ENCODE data around the gene GRID2.

The GRID2 gene

DNA sequence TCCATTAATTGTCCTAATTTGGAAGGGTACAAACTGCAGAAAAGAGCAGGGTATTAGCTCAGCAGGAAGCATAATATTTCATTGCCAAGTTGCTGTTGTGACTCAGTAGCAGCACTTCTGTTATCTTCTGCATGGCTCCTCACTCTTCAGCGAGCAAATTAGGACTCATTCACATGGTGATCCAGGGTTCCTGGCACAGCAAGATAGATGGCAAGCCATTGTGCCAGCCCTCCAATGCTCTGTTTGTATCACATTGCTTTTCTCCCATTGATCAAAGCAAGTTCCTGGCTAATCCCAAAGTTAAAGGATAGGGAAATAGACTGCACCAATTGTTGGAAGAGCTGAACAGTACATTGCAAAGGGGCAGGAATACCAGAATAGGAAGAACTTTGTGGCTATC lies 1142.3 kb downstream of the GRID2 start:
- TF ChIP-seq, protein P1, sequence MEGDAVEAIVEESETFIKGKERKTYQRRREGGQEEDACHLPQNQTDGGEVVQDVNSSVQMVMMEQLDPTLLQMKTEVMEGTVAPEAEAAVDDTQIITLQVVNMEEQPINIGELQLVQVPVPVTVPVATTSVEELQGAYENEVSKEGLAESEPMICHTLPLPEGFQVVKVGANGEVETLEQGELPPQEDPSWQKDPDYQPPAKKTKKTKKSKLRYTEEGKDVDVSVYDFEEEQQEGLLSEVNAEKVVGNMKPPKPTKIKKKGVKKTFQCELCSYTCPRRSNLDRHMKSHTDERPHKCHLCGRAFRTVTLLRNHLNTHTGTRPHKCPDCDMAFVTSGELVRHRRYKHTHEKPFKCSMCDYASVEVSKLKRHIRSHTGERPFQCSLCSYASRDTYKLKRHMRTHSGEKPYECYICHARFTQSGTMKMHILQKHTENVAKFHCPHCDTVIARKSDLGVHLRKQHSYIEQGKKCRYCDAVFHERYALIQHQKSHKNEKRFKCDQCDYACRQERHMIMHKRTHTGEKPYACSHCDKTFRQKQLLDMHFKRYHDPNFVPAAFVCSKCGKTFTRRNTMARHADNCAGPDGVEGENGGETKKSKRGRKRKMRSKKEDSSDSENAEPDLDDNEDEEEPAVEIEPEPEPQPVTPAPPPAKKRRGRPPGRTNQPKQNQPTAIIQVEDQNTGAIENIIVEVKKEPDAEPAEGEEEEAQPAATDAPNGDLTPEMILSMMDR (IDR thresholded peaks at IDR 0.05), result no peak

DNA sequence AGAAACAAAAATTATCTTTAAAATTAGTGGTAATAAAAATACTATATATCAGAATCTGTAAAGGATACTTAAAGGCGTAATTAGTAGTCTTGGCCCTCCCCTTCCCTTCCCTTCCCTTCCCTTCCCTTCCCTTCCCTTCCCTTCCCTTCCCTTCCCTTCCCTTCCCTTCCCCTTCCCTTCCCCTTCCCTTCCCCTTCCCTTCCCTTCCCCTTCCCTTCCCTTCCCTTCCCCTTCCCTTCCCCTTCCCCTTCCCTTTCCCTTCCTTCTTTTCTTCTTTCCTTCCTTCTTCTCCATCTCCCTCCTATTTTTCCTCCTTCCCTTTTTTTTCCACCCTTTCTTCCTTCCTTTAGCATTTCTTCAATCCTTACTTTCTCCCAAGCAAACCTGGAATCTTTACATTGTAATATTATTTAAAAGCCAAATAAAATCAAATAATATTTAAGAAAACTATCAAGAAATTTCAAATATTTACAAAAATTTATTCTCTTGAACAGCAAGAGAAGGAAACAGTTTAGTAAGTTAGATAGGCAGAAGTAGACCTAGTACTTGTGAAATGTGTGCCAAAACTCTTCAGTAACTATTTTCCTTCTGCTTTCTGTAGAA lies 1145.0 kb downstream of the GRID2 start:
- TF ChIP-seq, protein P1 (IDR thresholded peaks at IDR 0.05), result no peak

DNA sequence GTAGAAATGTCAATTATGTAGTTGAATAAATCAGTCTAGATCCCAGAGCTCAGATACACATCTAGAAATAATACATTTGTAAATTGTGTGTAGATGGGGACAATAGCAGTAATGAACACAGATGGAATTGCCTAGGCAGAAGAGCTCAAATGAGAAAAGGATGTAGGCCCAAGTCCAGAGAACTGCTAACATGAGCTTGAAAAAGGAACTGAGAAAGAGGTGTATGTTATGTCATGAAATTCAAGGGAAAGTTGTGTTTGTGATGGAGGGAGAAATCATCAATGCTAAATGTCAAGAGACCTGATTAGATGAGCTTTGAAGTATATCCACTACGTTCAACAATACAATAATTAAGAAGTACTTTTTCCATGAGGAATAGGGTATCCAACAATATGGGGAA lies 1148.2 kb downstream of the GRID2 start:
- TF ChIP-seq, protein P1 (IDR thresholded peaks at IDR 0.05), result no peak

DNA sequence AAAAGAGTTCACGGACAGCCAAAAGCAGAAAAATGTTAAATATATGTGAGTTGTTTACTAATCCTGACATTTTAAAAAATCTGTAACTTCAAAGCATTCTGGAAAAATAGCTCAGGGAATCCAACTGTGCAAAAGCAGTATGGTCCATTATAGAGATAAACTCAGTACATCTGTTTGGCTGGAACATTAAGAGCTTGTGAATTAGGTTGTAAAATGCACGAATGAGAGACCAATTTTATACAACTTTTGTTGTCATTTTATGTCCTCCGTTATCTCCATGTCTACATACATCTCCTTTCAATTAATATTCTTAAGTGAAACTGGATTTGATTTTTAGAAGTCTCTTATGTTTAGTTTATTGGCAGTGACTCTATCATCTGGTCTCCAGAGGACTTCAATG lies 1157.8 kb downstream of the GRID2 start:
- TF ChIP-seq, protein P1 (IDR thresholded peaks at IDR 0.05), result no peak

DNA sequence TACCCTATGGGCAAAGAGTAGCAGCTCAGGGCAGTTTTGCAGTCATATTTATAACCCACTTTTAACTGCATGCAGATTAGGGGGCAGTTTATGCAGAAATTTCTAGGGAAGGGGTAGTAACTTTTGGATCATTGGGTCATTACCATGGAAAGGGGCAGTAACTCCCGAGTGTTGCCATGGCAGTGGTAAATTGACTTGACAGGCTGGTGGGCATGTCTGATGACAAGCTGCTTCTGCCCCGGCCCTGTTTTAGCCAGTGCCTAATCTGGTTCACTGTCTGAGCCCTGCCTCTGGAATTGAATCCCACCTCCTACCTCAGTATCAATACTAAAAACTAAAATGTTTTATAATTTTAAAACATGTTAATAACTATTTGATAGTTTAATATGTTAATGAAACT lies 1162.7 kb downstream of the GRID2 start:
- TF ChIP-seq, protein P1 (IDR thresholded peaks at IDR 0.05), result no peak

DNA sequence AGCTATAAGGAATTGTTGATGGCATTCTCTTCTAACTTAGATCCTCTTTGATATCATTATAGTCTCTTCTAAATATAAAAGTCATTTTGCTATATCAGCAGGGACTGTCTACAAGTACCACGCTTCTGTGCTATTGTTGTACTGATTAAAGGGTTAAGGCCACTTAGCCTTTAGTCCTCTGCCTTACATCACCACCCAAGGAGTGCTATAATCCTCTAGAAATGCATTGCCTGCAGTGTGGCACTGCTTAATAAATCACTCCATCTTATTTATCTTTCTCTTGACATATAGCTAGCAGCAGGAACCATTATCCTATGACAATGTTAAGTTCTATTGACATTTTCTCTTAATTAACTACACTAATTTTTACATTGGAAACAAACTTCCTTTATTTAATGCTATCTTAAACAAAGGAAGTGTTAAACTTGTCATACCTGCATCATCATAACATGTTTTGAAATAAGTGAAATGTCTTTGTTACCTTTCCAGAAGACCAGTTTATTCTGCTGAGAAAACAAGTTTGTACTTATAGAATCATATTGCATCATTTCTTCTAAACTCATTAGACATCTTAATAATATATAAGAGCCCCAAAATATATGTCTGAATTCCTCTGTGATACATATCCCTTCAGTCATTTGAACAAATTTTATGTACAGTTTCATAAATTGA lies 1163.9 kb downstream of the GRID2 start:
- TF ChIP-seq, protein P1 (IDR thresholded peaks at IDR 0.05), result no peak

DNA sequence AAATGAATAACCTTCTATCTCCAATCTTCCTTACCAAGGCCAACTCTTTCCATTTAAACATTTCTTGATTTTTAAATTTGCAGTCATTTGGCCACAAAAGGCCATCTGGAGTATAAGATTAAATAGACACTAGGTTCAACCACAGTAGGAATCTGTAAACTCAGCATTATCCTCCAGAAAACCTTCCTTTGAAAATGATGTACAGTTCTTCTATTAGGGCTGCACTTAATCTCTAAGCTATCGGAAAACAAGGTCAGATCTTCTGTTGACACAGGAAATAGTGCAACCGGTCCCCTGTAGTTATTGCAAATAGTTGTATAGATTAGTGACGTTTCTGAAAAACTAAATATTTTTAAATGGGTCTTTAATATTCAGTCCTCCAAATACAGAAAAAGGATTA lies 1165.8 kb downstream of the GRID2 start:
- TF ChIP-seq, protein P1 (IDR thresholded peaks at IDR 0.05), result no peak

Measured in LNCAP (cell line).